Measurements from ENCODE around the gene PCBP2.

PCBP2 gene

GRCh38 chr12:53461059-53461458 lies 9.2 kb downstream of the PCBP2 start:
- no peak for TF ChIP-seq CTCF (IDR thresholded peaks at IDR 0.05; ENCODE audit: borderline replicate concordance, insufficient read depth, low read depth, low read length)
- H3K4me3 ChIP-seq (ENCODE audit: low read depth, low read length): no peak overlapping the region

GRCh38 chr12:53461591-53461990 lies 9.7 kb downstream of the PCBP2 start:
- no peak for TF ChIP-seq CTCF (IDR thresholded peaks at IDR 0.05; ENCODE audit: borderline replicate concordance, insufficient read depth, low read depth, low read length)
- H3K4me3 ChIP-seq (ENCODE audit: low read depth, low read length): no peak overlapping the region

- no peak for TF ChIP-seq CTCF (IDR thresholded peaks at IDR 0.05; ENCODE audit: borderline replicate concordance, insufficient read depth, low read depth, low read length)
- no peak overlapping the region for H3K4me3 ChIP-seq (ENCODE audit: low read depth, low read length)
Measured at GRCh38 chr12:53462935-53463334, 11.0 kb downstream of the PCBP2 start.

GRCh38 chr12:53463802-53464560 lies 12.1 kb downstream of the PCBP2 start:
- TF ChIP-seq CTCF (IDR thresholded peaks at IDR 0.05; ENCODE audit: borderline replicate concordance, insufficient read depth, low read depth, low read length): no peak
- no peak overlapping the region for H3K4me3 ChIP-seq (ENCODE audit: low read depth, low read length)

- no peak overlapping the region for H3K4me3 ChIP-seq (ENCODE audit: low read depth, low read length)
- no peak for TF ChIP-seq CTCF (IDR thresholded peaks at IDR 0.05; ENCODE audit: borderline replicate concordance, insufficient read depth, low read depth, low read length)
Measured at GRCh38 chr12:53464685-53465418, 12.9 kb downstream of the PCBP2 start.

GRCh38 chr12:53465679-53466078 lies 13.8 kb downstream of the PCBP2 start:
- no peak for TF ChIP-seq CTCF (IDR thresholded peaks at IDR 0.05; ENCODE audit: borderline replicate concordance, insufficient read depth, low read depth, low read length)
- H3K4me3 ChIP-seq (ENCODE audit: low read depth, low read length): no peak overlapping the region

- no peak for TF ChIP-seq CTCF (IDR thresholded peaks at IDR 0.05; ENCODE audit: borderline replicate concordance, insufficient read depth, low read depth, low read length)
- no peak overlapping the region for H3K4me3 ChIP-seq (ENCODE audit: low read depth, low read length)
Measured at GRCh38 chr12:53466640-53467039, 14.7 kb downstream of the PCBP2 start.

Measured in GM12875 (cell line).